HG02943 (cell line): ENCODE results near the gene KRTCAP2.
A peak's percentile ranks its signal among the peaks of the same experiment; 100 is the strongest.
"Not testable (repeated sequence)": the region's sequence is repeated elsewhere in the genome, so short reads cannot be mapped to it uniquely, and the experiment has no call there.

Experiments used
- ATAC-seq: cut with Tn5 transposase; IDR thresholded peaks from one replicate; pipeline ENCODE4 v1.9.1; 2021; ENCODE audit warnings: mild to moderate bottlenecking, low read depth, moderate library complexity; ENCODE audit not compliant: unreplicated experiment

Gene KRTCAP2

GRCh38 chr1:155200920-155201319 lies 27.8 kb upstream of the KRTCAP2 start:
- no peak for ATAC-seq

- ATAC-seq: no peak
These were observed 26.7 kb upstream of the KRTCAP2 start for GRCh38 chr1:155199792-155200191.

- ATAC-seq: no peak
These were observed 25.4 kb upstream of the KRTCAP2 start for GRCh38 chr1:155198547-155198906.

- ATAC-seq: no peak
These were observed 24.9 kb upstream of the KRTCAP2 start for GRCh38 chr1:155197901-155198546.

GRCh38 chr1:155196893-155197638 lies 24.0 kb upstream of the KRTCAP2 start:
- no peak for ATAC-seq

- ATAC-seq: no peak
These were observed 23.2 kb upstream of the KRTCAP2 start for GRCh38 chr1:155196103-155196892.

- no peak for ATAC-seq
These were observed 22.3 kb upstream of the KRTCAP2 start for GRCh38 chr1:155195201-155196102.

- ATAC-seq: not testable (repeated sequence)
These were observed 20.8 kb upstream of the KRTCAP2 start for GRCh38 chr1:155193991-155194240.

- ATAC-seq: peak; percentile 60
These were observed 20.3 kb upstream of the KRTCAP2 start for GRCh38 chr1:155193275-155193990.

GRCh38 chr1:155192346-155193274 lies 19.5 kb upstream of the KRTCAP2 start:
- no peak for ATAC-seq

- ATAC-seq: no peak
These were observed 18.8 kb upstream of the KRTCAP2 start for GRCh38 chr1:155191904-155192303.

GRCh38 chr1:155189926-155190325 lies 16.8 kb upstream of the KRTCAP2 start:
- not testable (repeated sequence) for ATAC-seq

GRCh38 chr1:155188268-155188667 lies 15.2 kb upstream of the KRTCAP2 start:
- no peak for ATAC-seq

- no peak for ATAC-seq
These were observed 14.4 kb upstream of the KRTCAP2 start for GRCh38 chr1:155187456-155187891.

GRCh38 chr1:155186794-155187455 lies 13.8 kb upstream of the KRTCAP2 start:
- ATAC-seq: no peak

GRCh38 chr1:155186067-155186793 lies 13.1 kb upstream of the KRTCAP2 start:
- ATAC-seq: no peak

- ATAC-seq: no peak
These were observed 12.6 kb upstream of the KRTCAP2 start for GRCh38 chr1:155185783-155186066.
